Upper lobe of left lung (tissue), 6 donors: Measurements from ENCODE around the gene ZNF407. TPM values are rescaled to one million over a fixed set of nuclear protein-coding genes. Genes with fewer than 3 reads are reported as not detected.

Experiments
- ATAC-seq, 2 donors: fragments of 200-7000 bp; cut with Tn5 transposase; one replicate each; pipeline ENCODE4 v1.9.1; 2022; ENCODE audit warnings: mild to moderate bottlenecking in 2 of 2, moderate library complexity in 2 of 2; ENCODE audit not compliant: low FRiP score in 2 of 2
- DNase-seq, 2 donors: peaks; one replicate each; pipeline ENCODE4 v3.0.0-alpha.2; 2019 to 2020
- H3K27ac ChIP-seq, 4 donors: fragments of 200-600 bp; sonication (generic); one replicate each; pipeline ENCODE4 v1.5.1; 2016 to 2019
- H3K27me3 ChIP-seq, 4 donors: fragments of 200-600 bp; sonication (generic); one replicate each; pipeline ENCODE4 v1.5.1; 2017 to 2019
- H3K36me3 ChIP-seq, 4 donors: fragments of 200-600 bp; sonication (generic); one replicate each; pipeline ENCODE4 v1.5.1; 2016 to 2019
- H3K4me1 ChIP-seq, 4 donors: fragments of 200-600 bp; sonication (generic); one replicate each; pipeline ENCODE4 v1.5.1; 2018 to 2019
- H3K4me3 ChIP-seq, 4 donors: fragments of 200-600 bp; sonication (generic); one replicate each; pipeline ENCODE4 v1.5.1; 2017 to 2019; ENCODE audit warnings: mild to moderate bottlenecking in 2 of 4, moderate library complexity in 1 of 4
- H3K9me3 ChIP-seq, 4 donors: fragments of 200-600 bp; sonication (generic); one replicate each; pipeline ENCODE4 v1.5.1; 2018 to 2019
- CTCF ChIP-seq, 6 experiments: fragments of 450-650 bp in 4 of 6; fragments of 200-600 bp in 2 of 6; sonication (generic) in 2 of 6; IDR thresholded peaks; one replicate each; pipeline ENCODE4 v1.5.1; 2016 to 2019; ENCODE audit warnings: antibody characterized with exemption in 6 of 6
- EP300 ChIP-seq, 4 donors: sonication (generic); formaldehyde crosslinking; IDR thresholded peaks; one replicate each; pipeline ENCODE4 v1.5.1; 2017; ENCODE audit warnings: antibody characterized with exemption in 4 of 4, control low read depth in 2 of 4
- POLR2A ChIP-seq, 4 donors: fragments of 450-650 bp; IDR thresholded peaks; one replicate each; pipeline ENCODE4 v1.5.1; 2016 to 2017; ENCODE audit warnings: antibody characterized with exemption in 4 of 4, mild to moderate bottlenecking in 2 of 4
- POLR2AphosphoS5 ChIP-seq, 2 donors: sonication (generic); formaldehyde crosslinking; IDR thresholded peaks; one replicate each; pipeline ENCODE4 v1.5.1; 2017; ENCODE audit warnings: antibody characterized with exemption in 2 of 2
- WGBS, 2 donors: methylation state at CpG; one replicate each; pipeline ENCODE4 v1.1.5; 2017 to 2018; 5-methylcytosine and 5-hydroxymethylcytosine counted together
- total RNA-seq, 6 donors: library from RNA; depleted of rRNA in 4 of 6; stranded (reverse); fragments of >200 nt in 4 of 6; gene quantifications; one replicate each; pipeline versions ENCODE4 v1.1.0 to v1.2.1, GENCODE V29; 2016 to 2021
- donor health status: DM: no; HTN: no; CAD: no; lungs with moderate emphysema.
- donor health status: DM: no; HTN: yes; CAD: no; lungs with severe emphysema.

ZNF407 gene
- total RNA-seq, 6 donors from 2014 or later, result 12.2 to 77.5 (median 17.1) TPM

- DNase-seq, result no peak
- no peaks in the 10 kb centered on the region for H3K27me3 ChIP-seq
These were observed 512.1 kb downstream of the ZNF407 start for GRCh38 chr18:75109819-75110218.

GRCh38 chr18:75110311-75110710, 512.6 kb downstream of the ZNF407 start:
- no peak for TF ChIP-seq POLR2AphosphoS5 (IDR thresholded peaks at IDR 0.05)
- TF ChIP-seq CTCF (IDR thresholded peaks at IDR 0.05), result no peak
- TF ChIP-seq EP300 (IDR thresholded peaks at IDR 0.05), result no peak
- no peak for TF ChIP-seq POLR2A (IDR thresholded peaks at IDR 0.05)
- Histone ChIP-seq H3K4me3 (no peak overlapping the region), H3K27ac (no peak overlapping the region), H3K9me3 (no peaks in the 10 kb centered on the region), H3K4me1 (no peaks in the 10 kb centered on the region), H3K36me3 (no peaks in the 10 kb centered on the region), H3K27me3 (no peaks in the 10 kb centered on the region)
- WGBS, 2 donors, result 91 to 95% methylated on average over 9 of the region's 9 CpGs
- ATAC-seq (no peak), DNase-seq (no peak)

More at GRCh38 chr18:75109819-75110218, 512.1 kb downstream of the ZNF407 start:
- no peak overlapping the region for H3K4me3 ChIP-seq
- 85 to 93% methylated on average over 8 to 10 of the region's 10 CpGs for WGBS, 2 donors
- H3K4me1 ChIP-seq, result no peaks in the 10 kb centered on the region
- ATAC-seq, result no peak
- no peaks in the 10 kb centered on the region for H3K36me3 ChIP-seq
- H3K9me3 ChIP-seq, result no peaks in the 10 kb centered on the region
- TF ChIP-seq POLR2AphosphoS5 (IDR thresholded peaks at IDR 0.05) (no peak), POLR2A (IDR thresholded peaks at IDR 0.05) (no peak), CTCF (IDR thresholded peaks at IDR 0.05) (no peak), EP300 (IDR thresholded peaks at IDR 0.05) (no peak)
- no peak overlapping the region for H3K27ac ChIP-seq

- TF ChIP-seq POLR2AphosphoS5 (IDR thresholded peaks at IDR 0.05) (no peak), CTCF (IDR thresholded peaks at IDR 0.05) (no peak), POLR2A (IDR thresholded peaks at IDR 0.05) (no peak), EP300 (IDR thresholded peaks at IDR 0.05) (no peak)
- DNase-seq (no peak), ATAC-seq (no peak)
These were observed 513.3 kb downstream of the ZNF407 start for GRCh38 chr18:75110846-75111415.

GRCh38 chr18:75111760-75112159, 514.1 kb downstream of the ZNF407 start:
- no peak for DNase-seq
- H3K27me3 ChIP-seq, result no peaks in the 10 kb centered on the region
- H3K4me3 ChIP-seq, result no peak overlapping the region
- H3K9me3 ChIP-seq, result no peaks in the 10 kb centered on the region
- ATAC-seq, result no peak
- H3K36me3 ChIP-seq, result no peaks in the 10 kb centered on the region
- no peak for TF ChIP-seq CTCF (IDR thresholded peaks at IDR 0.05)
- no peak for TF ChIP-seq EP300 (IDR thresholded peaks at IDR 0.05)
- TF ChIP-seq POLR2AphosphoS5 (IDR thresholded peaks at IDR 0.05), result no peak
- no peak for TF ChIP-seq POLR2A (IDR thresholded peaks at IDR 0.05)
- H3K27ac ChIP-seq, result no peak overlapping the region
- no peaks in the 10 kb centered on the region for H3K4me1 ChIP-seq
- 80 to 88% methylated on average over 8 of the region's 8 CpGs for WGBS, 2 donors

More at GRCh38 chr18:75110846-75111415, 513.3 kb downstream of the ZNF407 start:
- H3K4me1 ChIP-seq, result no peaks in the 10 kb centered on the region
- WGBS, 2 donors, result 72 to 82% methylated on average over 12 of the region's 12 CpGs
- no peaks in the 10 kb centered on the region for H3K27me3 ChIP-seq
- no peak overlapping the region for H3K27ac ChIP-seq
- no peaks in the 10 kb centered on the region for H3K9me3 ChIP-seq
- H3K36me3 ChIP-seq, result no peaks in the 10 kb centered on the region
- H3K4me3 ChIP-seq, result no peak overlapping the region
